Stimulated activated CD4-positive, alpha-beta T cell treated with anti-CD3 and anti-CD28 coated beads, Interleukin-4, amount 100 ng/mL, for 4 hours (primary cell): ENCODE data around the gene FAM217A.
A peak's percentile ranks its signal among the peaks of the same experiment; 100 is the strongest.

Experiments
- DNase-seq, 2 experiments: peaks; one replicate each; pipeline ENCODE4 v3.0.0-alpha.2; 2020

The FAM217A gene

DNA sequence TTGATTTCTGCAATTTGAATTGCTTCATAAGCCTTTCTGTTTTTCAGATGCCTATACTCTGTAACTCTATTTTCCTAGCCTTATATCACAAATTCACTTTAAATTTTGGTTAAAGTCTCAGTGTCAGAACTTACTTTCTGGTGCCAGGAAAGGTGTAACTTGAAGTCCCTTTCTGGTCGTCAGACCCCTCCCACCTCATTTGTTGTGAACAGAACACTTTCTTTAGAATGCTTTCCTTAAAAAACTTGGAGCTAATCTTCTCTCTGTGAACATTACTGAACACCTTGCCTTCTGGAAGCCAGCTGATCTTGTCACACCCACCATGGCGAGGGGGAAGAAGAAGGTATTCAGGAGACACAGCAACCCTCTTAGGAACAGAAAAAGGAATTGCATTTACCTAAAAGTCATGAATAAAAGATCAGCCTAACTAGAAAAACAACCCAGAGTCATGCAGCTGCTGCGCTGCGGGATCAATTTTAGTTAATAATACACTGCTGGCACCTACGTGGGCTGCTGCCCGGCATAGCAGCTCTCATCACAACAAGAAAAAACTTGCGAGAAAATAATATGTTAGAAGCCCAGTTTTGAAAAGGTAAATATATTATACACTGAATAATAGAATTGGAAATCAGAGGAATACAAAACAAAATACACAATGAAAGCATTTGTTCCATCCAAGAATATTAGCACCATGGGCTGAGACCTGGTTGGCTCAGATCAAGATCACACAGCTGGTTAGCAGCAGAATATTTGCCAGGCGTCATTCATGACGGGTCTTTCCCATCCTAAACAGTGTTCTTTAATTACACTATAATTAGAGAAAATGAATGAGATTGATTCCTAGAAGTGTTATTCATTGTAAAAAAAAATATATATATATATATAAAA is 5.8 kb upstream of the FAM217A start:
- no peak for DNase-seq

DNA sequence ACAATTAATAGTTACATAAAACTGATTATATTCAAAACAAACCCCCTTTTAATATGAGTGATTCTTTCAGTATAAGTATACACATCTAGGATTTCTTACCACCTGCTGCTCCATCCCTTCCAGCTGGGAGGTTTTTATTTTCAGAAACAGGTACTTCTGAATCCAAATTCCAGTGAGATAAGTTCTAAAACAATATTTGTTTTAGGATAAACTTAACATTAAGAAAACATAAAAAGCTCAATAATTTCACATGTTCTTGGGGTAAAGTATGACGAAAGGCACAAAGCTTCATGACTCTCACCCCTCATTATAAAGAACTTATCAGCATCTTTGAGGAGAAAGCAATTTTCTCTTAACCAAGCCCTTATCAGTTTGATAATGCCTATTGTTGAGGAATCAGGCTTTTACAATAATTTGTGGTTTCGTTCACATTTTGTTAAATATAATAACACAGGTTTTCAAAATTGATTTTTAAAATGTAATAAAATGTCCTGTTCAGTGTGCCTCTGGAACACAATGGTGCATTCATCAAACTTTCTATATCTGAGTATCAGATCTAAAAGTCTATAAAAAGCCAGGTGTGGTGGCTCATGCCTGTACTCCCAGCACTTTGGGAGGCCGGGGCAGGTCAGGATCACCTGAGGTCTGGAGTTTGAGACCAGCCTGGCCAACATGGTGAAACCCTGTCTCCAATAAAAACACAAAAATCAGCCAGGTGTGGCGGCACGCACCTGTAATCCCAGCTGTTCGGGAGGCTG is 4.3 kb downstream of the FAM217A start:
- DNase-seq = no peak

DNA sequence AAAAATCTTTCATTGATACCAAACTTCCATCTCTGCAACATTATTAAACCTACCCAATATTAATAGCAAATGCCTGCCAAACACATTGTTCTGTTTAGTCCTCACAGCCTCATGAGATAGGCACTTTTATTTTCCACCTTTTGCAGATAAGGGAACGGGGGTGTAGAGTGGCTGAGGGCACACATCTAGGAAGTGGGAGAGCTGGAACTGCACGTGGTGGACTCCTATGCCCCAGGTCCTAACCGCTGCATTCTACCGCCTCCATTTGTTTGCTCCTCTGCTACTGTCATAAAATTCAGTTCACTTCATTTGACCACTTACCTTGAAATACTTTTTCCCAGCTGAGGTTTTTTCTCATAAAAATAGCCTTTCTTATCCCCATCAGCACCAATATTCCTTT is 7.6 kb downstream of the FAM217A start:
- no peak for DNase-seq

DNA sequence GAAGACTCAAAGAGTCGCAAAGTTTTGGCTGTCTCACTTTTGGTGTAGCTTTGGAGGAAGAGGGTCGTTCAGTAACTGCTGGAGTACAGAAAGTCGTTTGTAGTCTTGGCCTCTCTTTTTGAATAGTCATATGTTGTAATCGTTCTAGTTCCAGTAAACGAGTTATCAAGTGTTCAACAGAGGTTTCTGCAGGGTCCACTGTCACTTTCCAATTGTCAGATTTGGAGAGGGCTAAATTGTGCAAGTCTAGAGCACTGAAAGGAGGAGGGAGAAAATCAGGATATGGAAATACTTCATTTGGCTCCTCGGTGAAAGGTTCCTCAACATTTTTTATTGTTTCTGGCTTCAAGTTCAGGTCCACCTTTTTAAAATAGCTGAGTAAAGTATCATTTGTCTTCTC is 9.7 kb downstream of the FAM217A start:
- DNase-seq = no peak

DNA sequence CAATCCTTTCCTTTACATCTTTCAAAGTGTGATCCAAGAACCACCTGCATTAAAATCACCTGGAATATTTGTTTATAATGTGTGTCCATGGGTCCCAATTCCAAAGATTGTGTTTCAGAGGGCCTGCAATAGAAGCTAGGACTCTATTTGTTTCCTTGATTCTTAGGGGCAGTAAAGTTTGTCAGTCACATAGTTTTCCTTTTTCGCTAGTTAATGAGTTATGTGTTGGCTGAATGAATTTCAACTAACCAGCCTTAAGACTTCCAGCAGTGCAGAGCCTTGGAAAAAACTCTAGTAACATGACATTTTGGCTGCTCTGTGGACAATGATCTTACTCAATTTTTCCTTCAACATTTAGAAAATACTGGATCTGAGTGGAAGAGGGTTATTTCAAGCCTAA is 11.3 kb downstream of the FAM217A start:
- DNase-seq = no peak

DNA sequence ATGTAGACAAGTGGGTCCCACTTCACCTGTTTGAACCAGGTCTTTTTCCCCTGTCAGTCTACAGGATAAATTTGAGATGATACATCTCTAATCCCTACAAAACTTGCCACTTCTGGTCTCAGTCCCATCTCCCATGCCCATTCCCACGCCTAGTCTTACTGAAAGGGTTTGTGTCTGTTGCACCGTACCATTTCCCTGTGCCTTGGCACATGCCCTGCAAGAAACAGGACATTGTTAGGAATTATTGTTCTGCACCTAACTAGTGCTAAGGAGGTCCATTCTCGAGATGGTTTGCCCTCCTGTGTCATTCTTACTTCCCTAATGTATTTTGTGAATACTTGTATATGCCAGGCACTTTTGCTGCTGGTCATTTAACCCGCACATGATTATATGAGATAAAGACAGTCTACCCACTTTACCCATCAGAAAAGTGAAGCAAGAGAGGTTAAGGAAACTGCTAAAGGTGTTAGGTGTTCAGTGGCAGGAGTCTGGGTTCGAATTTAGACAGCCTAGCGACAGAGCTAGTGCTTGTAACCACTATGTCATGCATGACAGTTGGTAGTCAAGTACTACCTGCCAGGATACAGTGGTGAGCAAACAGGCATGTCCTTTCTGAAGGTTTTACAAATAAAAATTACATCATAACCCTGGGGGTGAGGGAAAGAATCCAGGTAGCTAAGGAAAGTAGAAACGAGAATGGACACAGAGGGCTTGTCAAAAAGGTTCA is 12.7 kb downstream of the FAM217A start:
- no peak for DNase-seq

DNA sequence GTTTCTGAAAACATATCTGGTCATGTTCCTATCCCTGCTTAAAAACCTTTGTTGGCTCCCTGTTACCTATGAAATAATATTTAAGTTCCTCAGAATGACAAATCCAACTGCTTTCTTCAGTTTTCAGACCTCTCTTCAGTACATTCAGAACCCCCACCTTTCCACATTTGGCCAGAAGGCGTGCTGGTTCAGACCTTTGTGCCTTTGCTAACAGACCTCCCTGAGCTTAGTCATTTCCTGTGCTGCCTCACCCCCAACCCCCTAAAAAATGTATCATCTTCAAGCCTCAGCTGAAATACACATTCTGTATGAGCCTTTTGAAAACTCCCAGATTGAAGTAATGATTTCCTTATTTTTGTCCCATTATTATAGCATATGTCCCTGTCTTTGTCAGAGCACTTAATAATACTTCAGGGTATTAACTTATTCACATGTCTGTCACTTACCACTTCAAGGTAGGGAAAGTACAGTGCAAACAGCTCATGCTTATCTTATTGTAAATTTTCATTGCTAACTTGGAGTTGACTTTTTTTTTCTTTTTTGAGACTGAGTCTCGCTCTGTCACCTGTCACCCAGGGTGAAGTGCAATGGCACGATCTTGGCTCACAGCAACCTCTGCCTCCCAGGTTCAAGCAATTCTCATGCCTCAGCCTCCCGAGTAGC is 19.7 kb downstream of the FAM217A start:
- DNase-seq = peak; percentile 16 to 66

DNA sequence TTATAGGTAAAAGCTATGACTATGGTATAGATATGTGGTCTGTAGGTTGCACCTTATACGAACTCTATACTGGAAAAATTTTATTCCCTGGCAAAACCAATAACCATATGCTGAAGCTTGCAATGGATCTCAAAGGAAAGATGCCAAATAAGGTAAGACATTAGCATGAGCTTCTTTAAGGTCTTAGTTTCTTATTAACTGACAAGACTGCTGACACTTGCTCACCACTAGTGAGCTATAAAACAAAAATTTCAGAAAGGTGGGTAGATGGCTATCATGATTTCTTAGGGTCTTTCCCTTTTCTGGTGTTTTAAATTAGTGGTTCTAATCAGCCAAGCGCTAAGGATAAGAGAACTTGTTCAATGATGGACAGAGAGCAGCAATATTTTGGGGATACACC is 21.9 kb downstream of the FAM217A start:
- DNase-seq = no peak

DNA sequence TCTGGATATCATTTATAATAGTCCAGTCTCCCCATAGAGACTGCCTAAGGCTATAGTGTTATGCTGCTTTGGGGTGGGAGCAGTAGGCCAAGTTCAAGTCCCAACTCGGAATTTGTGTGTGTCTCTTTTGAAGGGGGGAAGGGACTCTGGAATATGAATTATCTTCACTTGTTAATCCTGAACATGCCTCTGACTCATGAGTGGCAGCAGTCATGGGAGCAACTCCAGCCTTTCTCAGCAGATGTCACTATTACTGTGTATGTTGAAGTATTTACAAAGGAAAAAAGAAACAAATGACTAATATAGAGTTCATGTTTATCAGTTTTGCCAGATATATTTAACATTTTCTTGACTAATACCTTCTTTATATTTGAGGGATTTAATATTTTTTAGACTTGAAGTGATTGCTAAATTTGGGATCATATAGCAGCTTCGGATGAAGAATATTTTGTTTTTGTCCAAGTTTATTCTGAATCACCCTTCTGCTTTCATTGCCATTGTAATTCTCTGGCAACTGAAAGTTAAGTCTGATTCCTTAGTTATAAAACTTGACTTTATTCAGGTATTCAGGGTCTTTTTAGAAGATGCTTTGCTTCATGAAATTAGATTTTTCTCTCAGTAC is 23.4 kb downstream of the FAM217A start:
- no peak for DNase-seq

DNA sequence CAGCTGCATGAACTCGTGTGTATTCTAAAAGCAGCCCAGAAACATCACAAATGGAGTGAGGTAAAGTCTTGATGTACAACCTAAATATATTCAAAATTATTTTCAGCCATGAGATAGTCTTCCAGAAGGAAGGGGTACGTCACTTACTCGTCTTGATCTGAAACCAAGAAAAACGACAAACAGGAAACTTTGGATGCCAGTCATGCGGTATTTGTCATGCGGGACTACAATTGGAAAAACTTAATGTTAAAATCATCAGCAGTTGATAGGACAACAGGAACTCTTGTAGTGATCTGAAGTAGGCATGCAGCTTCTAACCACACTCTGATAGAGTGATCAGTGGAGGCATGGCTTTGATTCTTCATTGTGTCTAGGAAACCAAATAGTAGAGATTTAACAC is 29.7 kb downstream of the FAM217A start:
- no peak for DNase-seq

DNA sequence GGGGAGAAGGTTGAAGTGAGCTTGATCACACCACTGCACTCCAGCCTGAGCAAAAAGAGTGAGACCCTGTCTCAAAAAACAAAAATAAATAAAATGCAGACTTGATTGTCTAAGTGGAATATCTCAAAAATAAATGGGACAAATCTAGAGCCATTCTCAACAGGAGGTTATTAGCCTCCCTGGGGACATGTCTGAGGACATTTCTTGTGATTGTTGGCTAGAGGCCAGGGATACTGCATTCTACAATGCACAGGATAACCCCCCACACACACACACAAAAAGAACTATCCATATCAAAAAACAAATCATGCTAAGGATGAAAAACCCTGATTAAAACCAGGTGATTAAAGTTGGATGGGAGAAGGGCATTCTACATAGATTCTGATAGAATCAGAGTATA is 37.5 kb downstream of the FAM217A start:
- no peak for DNase-seq

DNA sequence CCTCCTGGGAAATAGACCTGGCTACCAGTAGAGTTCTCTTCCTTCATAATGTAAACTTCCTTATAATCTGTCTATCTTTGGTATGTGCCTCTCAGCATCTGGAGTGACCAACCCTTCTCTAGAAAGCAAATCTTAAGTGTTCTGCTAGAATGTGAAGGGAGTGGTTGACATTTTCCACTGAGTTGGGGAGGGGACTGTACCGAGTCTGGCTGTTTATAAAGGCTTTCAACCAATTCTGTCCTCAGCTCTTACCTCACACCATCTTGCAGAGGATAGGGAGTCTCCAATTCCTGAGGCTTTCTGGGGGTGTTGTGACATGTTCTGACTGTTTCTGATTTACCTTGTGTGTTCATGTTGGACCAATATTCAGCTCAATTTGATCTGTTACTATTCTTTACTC is 39.6 kb downstream of the FAM217A start:
- DNase-seq = no peak

DNA sequence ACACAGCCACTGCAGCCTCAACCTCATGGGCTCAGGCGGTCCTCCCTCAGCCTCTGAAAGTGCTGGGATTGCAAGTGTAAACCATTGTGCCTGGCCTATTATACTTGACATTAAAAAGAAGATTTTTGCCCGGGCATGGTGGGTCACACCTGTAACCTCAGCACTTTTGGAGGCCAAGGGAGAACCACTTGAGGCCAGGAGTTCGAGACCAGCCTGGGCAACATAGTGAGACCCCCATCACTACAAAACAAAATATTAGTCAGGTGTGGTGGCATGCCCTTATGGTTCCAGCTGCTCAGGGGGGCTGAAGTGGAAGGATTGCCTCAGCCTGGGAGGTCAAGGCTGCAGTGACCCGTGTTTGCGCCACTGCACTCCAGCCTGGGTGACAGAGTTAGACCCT is 42.4 kb downstream of the FAM217A start:
- no peak for DNase-seq

DNA sequence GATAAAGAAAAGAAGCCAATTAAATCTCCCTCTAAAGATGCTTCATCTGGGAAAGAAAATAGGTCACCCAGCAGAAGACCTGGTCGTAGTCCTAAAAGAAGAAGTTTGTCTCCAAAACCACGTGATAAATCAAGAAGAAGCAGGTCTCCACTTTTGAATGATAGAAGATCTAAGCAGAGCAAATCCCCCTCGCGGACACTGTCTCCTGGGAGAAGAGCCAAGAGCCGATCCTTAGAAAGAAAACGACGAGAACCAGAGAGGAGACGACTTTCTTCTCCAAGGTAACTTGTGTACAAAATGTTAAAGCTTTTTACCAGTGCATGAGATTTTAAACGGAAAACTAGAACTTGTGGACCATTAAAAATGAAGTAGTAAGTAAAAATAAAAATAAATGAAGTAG is 46.5 kb downstream of the FAM217A start:
- no peak for DNase-seq

DNA sequence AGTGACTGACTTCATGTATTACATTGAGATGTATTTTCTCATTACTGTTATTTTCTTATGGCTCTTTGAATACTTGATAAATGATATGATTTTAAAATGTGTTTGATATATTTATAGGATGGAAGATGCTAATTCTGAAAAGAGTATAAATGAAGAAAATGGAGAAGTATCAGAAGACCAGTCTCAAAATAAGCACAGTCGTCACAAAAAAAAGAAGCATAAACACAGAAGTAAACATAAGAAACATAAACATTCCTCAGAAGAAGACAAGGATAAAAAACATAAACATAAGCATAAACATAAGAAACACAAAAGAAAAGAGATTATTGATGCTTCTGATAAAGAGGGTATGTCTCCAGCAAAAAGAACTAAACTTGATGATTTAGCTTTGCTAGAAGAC is 47.5 kb downstream of the FAM217A start:
- no peak for DNase-seq

DNA sequence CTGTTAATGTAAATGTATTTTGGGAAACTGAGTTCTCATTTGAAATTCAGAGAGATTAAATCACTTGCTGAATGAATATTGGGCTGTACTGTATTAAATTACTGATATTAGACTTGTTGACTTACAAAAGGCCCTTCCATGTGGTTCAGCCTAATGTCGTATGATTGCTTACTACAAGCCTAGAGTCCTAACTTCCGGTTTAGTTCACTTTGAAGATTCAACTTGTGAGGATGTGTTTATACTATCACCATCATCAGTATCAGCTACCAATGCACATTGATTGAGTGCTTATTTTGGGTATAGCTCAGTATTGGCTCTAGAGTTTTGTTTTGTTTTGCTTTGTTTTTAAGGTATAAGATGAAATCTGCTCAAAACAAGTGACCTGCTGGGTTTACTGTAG is 48.3 kb downstream of the FAM217A start:
- no peak for DNase-seq

DNA sequence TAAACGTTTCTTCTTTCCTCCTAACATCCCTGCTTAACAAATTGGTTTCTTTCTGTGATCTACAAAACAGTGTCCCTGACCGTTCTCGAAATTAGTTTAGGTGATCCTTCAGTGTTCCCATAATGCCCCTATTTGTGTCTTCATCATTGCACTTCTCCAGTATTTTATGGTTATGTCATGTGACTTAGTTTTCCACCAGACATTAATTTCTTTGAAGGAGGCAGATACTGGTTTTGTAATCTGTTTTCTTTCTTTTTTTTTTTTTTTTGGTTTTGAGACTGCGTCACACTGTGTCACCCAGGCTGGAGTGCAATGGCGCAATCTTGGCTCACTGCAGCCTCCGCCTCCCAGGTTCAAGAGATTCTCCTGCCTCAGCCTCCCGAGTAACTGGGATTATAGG is 49.2 kb downstream of the FAM217A start:
- DNase-seq = no peak

DNA sequence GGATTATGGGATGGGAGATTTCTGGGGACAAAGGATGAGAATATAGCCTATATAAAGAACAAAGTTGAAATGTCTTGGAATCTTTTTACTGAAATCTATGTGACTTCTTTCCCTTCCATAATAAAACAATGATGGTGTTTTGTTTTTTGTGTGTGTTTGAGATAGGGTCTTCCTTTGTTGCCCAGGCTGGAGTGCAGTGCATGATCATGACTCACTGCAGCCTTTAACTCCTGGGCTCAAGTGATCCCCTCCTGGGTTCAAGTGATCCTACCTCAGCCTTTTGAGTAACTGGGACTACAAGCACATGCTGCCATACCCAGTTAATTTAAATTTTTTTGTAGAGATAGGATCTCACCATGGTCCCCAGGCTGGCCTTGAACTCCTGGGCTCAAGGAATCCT is 50.9 kb downstream of the FAM217A start:
- DNase-seq = no peak

DNA sequence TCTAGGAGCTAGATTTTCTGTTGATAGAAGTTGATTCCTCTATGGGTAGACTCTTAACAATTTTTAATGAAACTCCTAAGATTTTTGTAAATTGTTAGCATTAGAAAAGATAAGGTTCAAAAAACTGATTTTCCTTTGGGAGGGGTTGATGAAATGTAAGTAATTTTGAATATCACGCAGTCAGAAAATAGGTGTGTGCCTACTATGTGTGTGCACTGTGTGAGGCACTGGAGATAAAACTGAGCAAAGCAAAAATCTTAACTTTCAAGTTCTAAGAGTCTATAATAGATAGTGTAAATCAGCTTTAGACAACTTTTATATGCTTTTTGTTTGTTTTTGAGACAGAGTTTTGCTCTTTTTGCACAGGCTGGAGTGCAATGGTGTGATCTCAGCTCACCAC is 53.3 kb downstream of the FAM217A start:
- no peak for DNase-seq

DNA sequence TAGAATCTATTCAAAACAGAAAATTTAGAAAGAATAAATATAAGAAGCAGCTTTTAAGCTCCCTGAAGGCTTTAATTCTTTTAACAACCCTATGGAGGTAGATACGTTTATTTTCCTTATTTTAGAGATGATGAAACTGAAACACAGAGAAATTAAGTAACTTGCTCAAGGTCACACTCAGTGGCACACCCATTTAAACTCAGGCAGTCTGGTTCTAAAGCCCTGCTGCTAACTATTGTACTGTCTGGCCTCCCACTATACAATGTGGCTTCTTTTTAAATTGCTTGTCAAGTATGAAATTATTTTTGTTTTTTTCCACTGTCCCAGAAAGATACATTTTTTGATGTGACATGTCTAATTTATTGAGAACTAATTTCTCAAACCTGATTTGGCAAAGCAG is 55.7 kb downstream of the FAM217A start:
- no peak for DNase-seq

DNA sequence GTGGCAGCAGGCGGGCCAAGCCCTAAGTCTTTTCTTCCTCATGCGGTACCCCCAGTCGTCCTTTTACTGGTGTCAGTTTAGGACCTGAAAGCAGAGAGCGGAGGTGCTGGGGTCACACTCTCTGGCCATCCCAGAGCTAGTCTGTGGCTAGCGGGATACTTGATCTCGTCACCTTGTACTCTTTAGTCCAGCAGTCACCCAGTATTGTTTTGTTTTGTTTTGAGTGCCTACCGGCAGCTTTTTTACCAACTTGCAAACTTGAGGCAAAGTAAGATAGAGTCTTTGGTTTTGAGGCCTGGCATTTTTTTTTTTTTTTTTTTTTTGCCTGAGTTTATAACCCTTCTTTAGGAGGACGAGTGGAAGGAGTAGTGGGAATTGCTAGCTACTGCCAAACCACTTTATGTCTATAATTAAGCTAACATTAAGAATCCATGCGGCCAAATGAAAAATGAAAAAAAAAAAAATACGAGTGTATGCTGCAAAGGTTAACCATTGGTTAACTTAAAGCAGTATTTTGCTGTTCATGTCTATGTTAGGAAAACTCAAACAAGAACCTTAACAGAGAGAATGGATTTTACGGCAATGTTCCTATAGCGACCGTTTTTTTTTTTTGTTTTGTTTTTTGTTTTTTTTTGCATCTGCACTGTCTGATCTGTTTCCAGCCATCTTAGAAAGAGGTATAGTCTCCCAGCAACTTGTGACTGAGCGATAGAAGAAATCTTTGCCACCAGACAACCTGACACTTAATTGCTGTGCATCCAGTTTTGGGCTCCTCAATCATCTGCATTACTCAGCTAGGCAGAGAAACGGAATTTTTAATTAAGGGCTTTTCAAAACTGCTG is 56.9 kb downstream of the FAM217A start:
- DNase-seq = no peak
